Activated CD8-positive, alpha-beta memory T cell treated with anti-CD3 and anti-CD28 coated beads for 4 hours (primary cell): ENCODE data around the gene NOS2.
"Not testable (repeated sequence)": the region's sequence is repeated elsewhere in the genome, so short reads cannot be mapped to it uniquely, and the experiment has no call there.

Source experiments
- DNase-seq, 2 donors: peaks; one replicate each; pipeline ENCODE4 v3.0.0-alpha.2; 2020; ENCODE audit warnings: low read depth in 2 of 2

Gene NOS2

GRCh38 chr17:27788919-27789318 is 11.4 kb downstream of the NOS2 start:
- no peak for DNase-seq

- DNase-seq: no peak
These were observed 16.6 kb downstream of the NOS2 start for GRCh38 chr17:27783440-27784350.

GRCh38 chr17:27782791-27783206 is 17.5 kb downstream of the NOS2 start:
- no peak for DNase-seq

- DNase-seq: no peak
These were observed 19.4 kb downstream of the NOS2 start for GRCh38 chr17:27780828-27781404.

- DNase-seq: no peak
These were observed 20.1 kb downstream of the NOS2 start for GRCh38 chr17:27780092-27780827.

GRCh38 chr17:27778183-27778582 is 22.1 kb downstream of the NOS2 start:
- no peak for DNase-seq

GRCh38 chr17:27776882-27777624 is 23.3 kb downstream of the NOS2 start:
- no peak for DNase-seq

GRCh38 chr17:27771586-27771985 is 28.7 kb downstream of the NOS2 start:
- no peak for DNase-seq

- DNase-seq: no peak
These were observed 29.5 kb downstream of the NOS2 start for GRCh38 chr17:27770877-27771276.

GRCh38 chr17:27768858-27769410 is 31.4 kb downstream of the NOS2 start:
- no peak for DNase-seq

GRCh38 chr17:27766438-27766837 is 33.9 kb downstream of the NOS2 start:
- DNase-seq: no peak

GRCh38 chr17:27765353-27765752 is 35.0 kb downstream of the NOS2 start:
- no peak for DNase-seq

- no peak for DNase-seq
These were observed 35.7 kb downstream of the NOS2 start for GRCh38 chr17:27764589-27764988.

- no peak for DNase-seq
These were observed 37.6 kb downstream of the NOS2 start for GRCh38 chr17:27762527-27763305.

- DNase-seq: not testable (repeated sequence)
These were observed 39.4 kb downstream of the NOS2 start for GRCh38 chr17:27760931-27761330.

- DNase-seq: peak; percentile 27 to 37
These were observed 40.1 kb downstream of the NOS2 start for GRCh38 chr17:27760069-27760885.

- no peak for DNase-seq
These were observed 40.8 kb downstream of the NOS2 start for GRCh38 chr17:27759528-27759927.

- DNase-seq: peak; percentile 14 to 18
These were observed 43.6 kb downstream of the NOS2 start for GRCh38 chr17:27756467-27757371.
